GM21526 (cell line): Measurements from ENCODE around the gene PTPRO.

Experiments
- ATAC-seq: cut with Tn5 transposase; IDR thresholded peaks from one replicate; pipeline ENCODE4 v1.9.1; 2021; ENCODE audit warnings: moderate library complexity; ENCODE audit not compliant: unreplicated experiment, low FRiP score

The PTPRO gene

DNA sequence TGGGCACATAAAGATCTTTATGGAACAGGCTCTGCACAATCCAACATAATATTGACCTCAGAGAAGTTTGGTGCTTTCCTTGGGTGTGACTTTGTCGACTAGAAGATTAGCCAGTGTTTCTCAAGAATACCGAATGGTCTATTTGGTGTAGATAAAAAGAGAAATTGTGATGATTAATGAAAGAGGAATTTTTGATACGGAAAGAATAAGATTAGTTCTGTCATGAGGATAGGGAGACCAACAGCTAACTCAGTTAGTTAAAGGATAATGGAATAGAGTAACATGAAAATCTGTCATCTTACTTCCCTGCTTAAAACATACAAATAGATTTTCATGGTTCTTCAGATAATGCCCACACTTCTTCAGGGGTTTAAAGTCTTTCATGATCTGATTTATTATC, 24.2 kb downstream of the PTPRO start:
- no peak for ATAC-seq

GRCh38 chr12:15350643-15351042, 28.3 kb downstream of the PTPRO start:
- no peak for ATAC-seq

DNA sequence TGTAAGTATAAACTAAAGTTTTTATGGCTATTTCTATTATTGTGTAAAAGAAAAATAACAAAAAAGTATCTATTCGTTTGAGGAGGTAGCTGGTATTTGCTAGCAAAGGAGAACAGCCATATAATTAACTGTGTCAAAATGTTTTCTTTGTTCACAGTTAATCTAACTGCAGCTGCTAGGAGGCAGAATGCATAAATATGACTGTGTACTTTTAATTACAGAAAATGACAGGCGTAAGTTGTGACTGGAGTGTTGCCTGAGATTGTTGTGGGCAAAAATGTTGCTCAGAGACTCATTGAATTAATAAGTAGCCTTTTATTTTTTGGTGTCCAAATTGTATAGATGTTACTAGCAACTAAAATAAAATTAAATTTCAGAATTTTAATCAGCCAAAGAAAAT, 33.5 kb downstream of the PTPRO start:
- no peak for ATAC-seq

GRCh38 chr12:15356951-15357364, 34.6 kb downstream of the PTPRO start:
- ATAC-seq: no peak

- ATAC-seq: no peak
Measured at GRCh38 chr12:15364221-15365160, 42.2 kb downstream of the PTPRO start.

- ATAC-seq: no peak
Measured at GRCh38 chr12:15368812-15369211, 46.5 kb downstream of the PTPRO start.

- no peak for ATAC-seq
Measured at GRCh38 chr12:15372352-15372751, 50.0 kb downstream of the PTPRO start.

DNA sequence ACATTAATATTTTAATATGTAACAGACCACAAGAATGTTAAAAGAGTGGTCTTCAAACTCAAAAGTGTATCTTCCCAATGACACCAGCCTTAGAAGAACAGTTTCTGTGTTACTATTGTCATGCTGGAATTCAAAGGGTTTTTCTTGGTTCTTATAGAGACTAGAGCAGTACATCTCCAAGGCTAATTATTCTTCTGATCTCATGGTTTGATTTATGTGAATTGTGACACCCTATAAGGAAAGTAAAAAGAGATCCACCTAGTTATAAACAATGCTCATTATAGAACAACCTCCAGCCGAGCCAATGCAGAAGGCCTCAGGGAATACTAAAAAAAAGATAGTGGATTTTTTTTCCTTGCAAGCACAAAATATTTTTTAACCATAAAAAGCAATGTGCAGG, 65.5 kb downstream of the PTPRO start:
- ATAC-seq: no peak

GRCh38 chr12:15389561-15389960, 67.3 kb downstream of the PTPRO start:
- no peak for ATAC-seq

- no peak for ATAC-seq
Measured at GRCh38 chr12:15393037-15393436, 70.7 kb downstream of the PTPRO start.

GRCh38 chr12:15393995-15394394, 71.7 kb downstream of the PTPRO start:
- ATAC-seq: no peak

- no peak for ATAC-seq
Measured at GRCh38 chr12:15404485-15404884, 82.2 kb downstream of the PTPRO start.

DNA sequence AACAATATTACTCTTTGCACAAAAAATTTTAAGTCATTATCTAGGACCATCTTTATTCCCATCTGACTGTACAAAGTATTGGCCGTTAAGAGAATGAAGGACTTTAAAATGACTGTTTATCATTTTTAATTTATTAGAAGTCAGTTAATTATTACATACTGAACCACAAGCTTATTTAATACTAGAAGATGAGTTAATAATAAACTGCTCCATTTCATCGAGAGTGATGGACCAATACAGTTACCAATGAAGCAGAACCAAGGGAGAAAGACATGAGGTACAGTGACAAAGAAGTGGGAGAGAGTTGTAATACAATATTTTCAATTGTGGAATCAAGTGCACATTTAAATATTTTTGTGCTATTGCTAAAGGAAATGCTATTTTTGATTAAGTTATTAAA, 83.3 kb downstream of the PTPRO start:
- ATAC-seq: no peak

- ATAC-seq: no peak
Measured at GRCh38 chr12:15407025-15407424, 84.7 kb downstream of the PTPRO start.

DNA sequence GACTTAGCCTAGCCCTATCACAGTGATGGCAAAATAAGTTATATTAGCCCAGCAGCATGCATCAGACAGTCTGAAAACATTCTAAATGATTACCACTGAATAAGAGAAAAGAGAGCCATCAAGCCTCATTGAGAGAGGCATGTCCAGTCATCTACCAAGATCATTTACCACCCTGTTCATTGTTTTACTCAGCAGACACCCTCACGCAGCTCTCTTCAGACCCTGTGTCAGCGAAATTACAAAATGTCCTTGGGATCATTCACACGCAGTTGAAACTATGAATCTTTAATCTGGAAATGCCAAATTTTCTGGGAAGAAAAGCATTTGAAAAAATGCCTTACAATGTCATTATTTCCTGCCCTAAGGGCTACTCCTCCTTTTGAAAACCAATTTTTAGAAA, 89.5 kb downstream of the PTPRO start:
- no peak for ATAC-seq

DNA sequence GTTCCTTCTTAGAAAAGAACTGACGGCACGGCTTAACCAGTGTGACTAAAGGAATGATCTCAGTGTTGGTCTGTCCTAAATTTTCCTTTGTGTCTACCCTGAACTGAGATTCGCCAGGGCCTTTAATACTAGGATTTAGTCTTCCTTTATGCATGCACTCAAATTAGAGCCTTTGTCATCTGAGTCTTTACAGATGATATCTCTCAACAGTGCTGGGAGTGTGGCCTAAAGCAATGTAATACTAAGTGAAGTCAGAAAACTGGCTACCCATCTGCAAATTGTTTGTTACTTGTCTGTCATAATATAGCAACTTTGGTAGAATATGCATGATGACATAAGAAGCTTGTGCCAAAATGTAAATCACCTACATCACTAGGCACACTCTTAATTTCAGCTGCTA, 95.4 kb downstream of the PTPRO start:
- ATAC-seq: no peak

GRCh38 chr12:15423629-15424028, 101.3 kb downstream of the PTPRO start:
- no peak for ATAC-seq

DNA sequence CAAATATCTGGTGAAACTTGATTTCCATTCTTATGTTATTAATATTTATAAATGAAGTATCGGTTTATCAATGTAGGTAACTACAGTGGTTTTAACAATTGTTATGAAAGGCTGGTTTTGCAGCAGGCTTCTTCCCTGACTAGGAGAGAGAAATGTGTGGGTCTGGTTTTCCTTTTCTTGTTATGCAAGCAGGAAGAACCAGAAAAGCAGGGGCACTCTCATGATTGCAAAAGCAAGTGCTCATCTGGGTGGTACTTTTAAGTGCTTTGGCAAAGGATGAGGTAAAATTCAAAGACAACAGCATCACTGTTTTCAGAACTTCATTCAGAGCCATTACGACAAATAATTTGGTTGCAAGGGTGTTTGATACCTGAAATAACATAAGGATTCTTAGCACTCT, 105.6 kb downstream of the PTPRO start:
- ATAC-seq: no peak

GRCh38 chr12:15428632-15429031, 106.3 kb downstream of the PTPRO start:
- no peak for ATAC-seq

GRCh38 chr12:15429262-15429661, 107.0 kb downstream of the PTPRO start:
- ATAC-seq: no peak

- no peak for ATAC-seq
Measured at GRCh38 chr12:15435597-15435996, 113.3 kb downstream of the PTPRO start.

GRCh38 chr12:15439459-15439858, 117.2 kb downstream of the PTPRO start:
- no peak for ATAC-seq
